ENCODE results near the gene EVA1A. TPM values are rescaled to one million over a fixed set of nuclear protein-coding genes. Genes with fewer than 3 reads are reported as not detected.

The EVA1A gene
- total and polyA plus RNA-seq, 4 donors = 45.7 to 206 (median 100) TPM

GRCh38 chr2:75605770-75606529 lies 45.2 kb upstream of the EVA1A start:
- no peaks in the 10 kb centered on the region for H3K9me3 ChIP-seq (ENCODE audit: control insufficient read depth in 4 of 4, low read length in 3 of 4)
- H3K36me3 ChIP-seq (ENCODE audit: control insufficient read depth in 4 of 4, insufficient read depth in 3 of 4, low read depth in 1 of 4, low read length in 3 of 4) = no peaks in the 10 kb centered on the region
- peaks cover 0 to 11% (median 4%) of the 10 kb centered on the region in 4 donors for H3K4me1 ChIP-seq (ENCODE audit: control insufficient read depth in 4 of 4, insufficient read depth in 4 of 4, low read length in 3 of 4)
- no peak for DNase-seq (ENCODE audit: low spot score)
- no peak overlapping the region for H3K9ac ChIP-seq (ENCODE audit: low read depth in 1 of 2, low read length in 2 of 2)
- 79% methylated on average over 6 of the region's 6 CpGs for WGBS
- H3K4me3 ChIP-seq (ENCODE audit: low read depth in 1 of 3, low read length in 3 of 3) = no peak overlapping the region
- no peaks in the 10 kb centered on the region for H3K27me3 ChIP-seq (ENCODE audit: control insufficient read depth in 4 of 4, insufficient read depth in 4 of 4, low read length in 3 of 4)
- H3K27ac ChIP-seq (ENCODE audit: low read depth in 1 of 2, low read length in 2 of 2) = no peak overlapping the region
- TF ChIP-seq RXRA (IDR thresholded peaks at IDR 0.05) (peak; percentile 18 to 23), MAX (IDR thresholded peaks at IDR 0.05) (no peak), RAD21 (IDR thresholded peaks at IDR 0.05) (peak; percentile 33 to 52)

- Histone ChIP-seq H3K27me3 (ENCODE audit: control insufficient read depth in 4 of 4, insufficient read depth in 4 of 4, low read length in 3 of 4) (no peaks in the 10 kb centered on the region), H3K9me3 (ENCODE audit: control insufficient read depth in 4 of 4, low read length in 3 of 4) (no peaks in the 10 kb centered on the region), H3K27ac (ENCODE audit: low read depth in 1 of 2, low read length in 2 of 2) (no peak overlapping the region), H3K36me3 (ENCODE audit: control insufficient read depth in 4 of 4, insufficient read depth in 3 of 4, low read depth in 1 of 4, low read length in 3 of 4) (no peaks in the 10 kb centered on the region), H3K4me3 (ENCODE audit: low read depth in 1 of 3, low read length in 3 of 3) (no peak overlapping the region), H3K9ac (ENCODE audit: low read depth in 1 of 2, low read length in 2 of 2) (no peak overlapping the region), H3K4me1 (ENCODE audit: control insufficient read depth in 4 of 4, insufficient read depth in 4 of 4, low read length in 3 of 4) (peaks cover 0 to 11% (median 4%) of the 10 kb centered on the region in 4 donors)
- DNase-seq (ENCODE audit: low spot score) = no peak
- TF ChIP-seq ZBTB33 (IDR thresholded peaks at IDR 0.05) = no peak
- TF ChIP-seq FOXA2 (IDR thresholded peaks at IDR 0.05) = no peak
- TF ChIP-seq TAF1 (conservative IDR thresholded peaks at IDR 0.05) = no peak
- no peak for TF ChIP-seq HNF4G (IDR thresholded peaks at IDR 0.05)
- TF ChIP-seq YY1 (IDR thresholded peaks at IDR 0.05) = no peak
- TF ChIP-seq RAD21 (IDR thresholded peaks at IDR 0.05) = no peak
- no peak for TF ChIP-seq NR2F2 (IDR thresholded peaks at IDR 0.05)
- no peak for TF ChIP-seq HNF4A (conservative IDR thresholded peaks at IDR 0.05)
- TF ChIP-seq FOXA1 (IDR thresholded peaks at IDR 0.05) = no peak
- no peak for TF ChIP-seq MAX (IDR thresholded peaks at IDR 0.05)
- no peak for TF ChIP-seq RXRA (IDR thresholded peaks at IDR 0.05)
- no peak for TF ChIP-seq JUND (IDR thresholded peaks at IDR 0.05)
- TF ChIP-seq REST (IDR thresholded peaks at IDR 0.05) = no peak
- TF ChIP-seq ATF3 (IDR thresholded peaks at IDR 0.05) = no peak
- no peak for TF ChIP-seq EGR1 (IDR thresholded peaks at IDR 0.05; ENCODE audit: low read depth in 2 of 2)
- WGBS = 90% methylated on average over 4 of the region's 4 CpGs
Observed at GRCh38 chr2:75604484-75604883, 43.7 kb upstream of the EVA1A start.
